Effector CD4-positive, alpha-beta T cell (primary cell): Measurements from ENCODE around the gene MRPS18B.
"Not testable (repeated sequence)": the region's sequence is repeated elsewhere in the genome, so short reads cannot be mapped to it uniquely, and the experiment has no call there.

Source experiments
- DNase-seq: peaks from one replicate; pipeline ENCODE4 v3.0.0-alpha.2; 2020

MRPS18B gene

GRCh38 chr6:30644769-30645168, 27.1 kb downstream of the MRPS18B start:
- no peak for DNase-seq

DNA sequence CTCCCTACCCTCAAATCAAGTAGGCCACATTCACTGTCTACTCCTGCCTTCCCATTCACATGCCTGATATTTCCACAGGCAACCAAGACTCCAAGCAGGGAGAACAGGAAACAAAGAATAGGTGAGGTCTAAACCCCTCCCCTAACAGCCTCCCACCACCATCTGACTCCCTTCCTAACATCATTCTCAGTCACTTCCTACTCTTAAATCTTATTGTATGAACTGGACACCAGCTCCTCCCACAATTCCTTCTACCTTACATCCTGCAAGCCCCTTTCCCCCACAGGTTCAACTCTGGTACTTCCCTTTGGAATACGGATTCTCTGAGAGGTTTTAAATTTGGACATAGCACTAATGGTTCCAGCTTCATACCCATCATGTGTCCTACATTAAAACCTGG, 28.3 kb downstream of the MRPS18B start:
- no peak for DNase-seq

DNA sequence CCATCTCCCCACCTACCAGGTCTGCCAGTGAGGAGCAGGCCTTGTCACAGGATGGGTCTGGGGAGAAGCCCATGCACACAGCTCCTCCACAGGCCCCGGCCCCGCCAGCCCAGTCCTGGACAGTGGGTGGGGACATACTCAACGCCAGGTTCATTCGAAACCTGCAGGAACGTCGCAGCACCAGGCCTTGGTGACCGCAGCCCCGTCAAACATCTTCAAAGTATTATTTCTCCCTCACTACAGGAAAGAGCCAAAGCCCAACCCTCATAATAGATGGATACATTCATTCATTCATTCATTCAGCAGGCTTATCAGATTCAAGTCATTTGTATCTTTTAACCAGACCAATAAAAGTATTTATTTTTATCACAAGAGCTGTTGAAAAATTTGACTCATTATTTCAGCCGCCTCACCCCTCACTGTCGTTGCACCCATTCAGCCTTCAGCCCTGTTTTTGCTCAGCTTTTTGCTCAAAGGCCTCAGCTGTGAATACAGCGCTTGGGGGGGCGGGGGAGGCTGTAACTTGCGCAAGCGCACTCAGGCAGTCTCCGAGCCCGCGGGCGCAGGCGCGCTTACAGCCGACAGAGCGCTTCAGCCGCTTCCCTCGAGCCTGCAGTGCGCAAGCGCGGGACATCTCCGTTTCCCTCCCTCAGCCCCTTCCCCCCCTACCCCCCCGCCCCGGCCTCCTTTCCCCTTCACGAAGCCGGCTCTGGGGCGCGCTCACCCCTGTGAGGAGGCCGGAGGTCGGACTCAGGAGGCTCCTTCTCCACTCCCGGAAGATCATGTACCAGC, 29.0 kb downstream of the MRPS18B start, which contains the start of gene C6orf136:
Gene C6orf136, plus strand, starts transcription at position 684 of the 792 bp plus-strand sequence. Its CDS starts 99 bp downstream, at position 783.
- peak; percentile 91 for DNase-seq

- peak; percentile 57 for DNase-seq
These were observed 29.8 kb downstream of the MRPS18B start for GRCh38 chr6:30647242-30648116.

- no peak for DNase-seq
These were observed 33.5 kb downstream of the MRPS18B start for GRCh38 chr6:30651143-30651542.

- no peak for DNase-seq
These were observed 37.4 kb downstream of the MRPS18B start for GRCh38 chr6:30654798-30655742.

DNA sequence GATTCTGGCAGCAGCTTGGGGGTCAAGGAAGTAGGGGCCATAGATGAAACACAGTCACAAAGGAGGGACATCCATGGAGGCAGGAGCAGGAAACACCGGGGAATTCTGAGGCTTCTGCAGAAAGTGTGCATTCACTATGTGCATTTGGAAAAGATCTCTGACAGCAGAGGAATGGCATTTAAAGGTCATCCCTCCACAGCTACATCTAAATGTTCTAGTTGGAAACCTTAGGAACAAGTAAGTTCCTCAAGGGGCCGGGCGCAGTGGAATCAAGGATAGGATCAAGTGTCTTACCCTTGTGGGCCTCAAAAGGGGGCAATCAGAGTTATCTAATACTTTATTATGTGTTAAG, 38.1 kb downstream of the MRPS18B start:
- DNase-seq = no peak

GRCh38 chr6:30656513-30656912, 38.9 kb downstream of the MRPS18B start:
- no peak for DNase-seq

DNA sequence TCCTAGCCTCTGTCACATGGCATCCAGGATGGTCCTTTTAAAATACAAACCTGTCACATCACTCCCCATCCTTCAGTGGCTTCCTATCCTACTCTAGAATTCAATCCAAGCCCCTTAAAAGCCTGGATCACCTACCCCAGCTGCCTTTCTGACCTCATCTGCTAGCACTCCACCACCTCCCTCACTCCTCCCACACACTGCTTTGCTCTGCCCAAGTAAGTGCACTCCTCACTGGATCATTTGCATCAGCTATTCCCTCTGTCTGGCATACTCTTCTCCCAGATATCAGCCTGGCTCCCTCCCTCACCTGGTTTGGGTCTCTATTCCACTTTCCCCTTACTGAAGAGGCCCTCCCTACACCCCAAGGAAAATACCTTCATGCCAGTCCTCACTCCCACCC, 39.8 kb downstream of the MRPS18B start:
- no peak for DNase-seq

DNA sequence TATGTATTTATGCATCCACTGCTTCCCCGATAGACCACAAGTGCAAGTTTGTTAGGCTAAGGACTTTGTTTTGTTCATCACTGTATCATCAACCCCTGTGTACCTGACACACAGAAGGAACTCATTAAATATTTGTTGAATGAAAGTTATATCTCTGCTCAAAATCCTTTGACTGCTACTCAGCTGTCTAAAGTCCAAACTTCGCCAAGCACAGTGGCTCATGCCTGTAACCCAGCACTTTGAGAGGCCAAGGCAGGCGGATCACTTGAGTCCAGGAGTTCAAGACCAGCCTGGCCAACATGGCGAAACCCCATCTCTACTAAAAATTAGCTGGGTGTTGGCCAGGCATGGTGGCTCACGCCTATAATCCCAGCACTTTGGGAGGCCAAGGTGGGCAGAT, 40.3 kb downstream of the MRPS18B start:
- DNase-seq = not testable (repeated sequence)

DNA sequence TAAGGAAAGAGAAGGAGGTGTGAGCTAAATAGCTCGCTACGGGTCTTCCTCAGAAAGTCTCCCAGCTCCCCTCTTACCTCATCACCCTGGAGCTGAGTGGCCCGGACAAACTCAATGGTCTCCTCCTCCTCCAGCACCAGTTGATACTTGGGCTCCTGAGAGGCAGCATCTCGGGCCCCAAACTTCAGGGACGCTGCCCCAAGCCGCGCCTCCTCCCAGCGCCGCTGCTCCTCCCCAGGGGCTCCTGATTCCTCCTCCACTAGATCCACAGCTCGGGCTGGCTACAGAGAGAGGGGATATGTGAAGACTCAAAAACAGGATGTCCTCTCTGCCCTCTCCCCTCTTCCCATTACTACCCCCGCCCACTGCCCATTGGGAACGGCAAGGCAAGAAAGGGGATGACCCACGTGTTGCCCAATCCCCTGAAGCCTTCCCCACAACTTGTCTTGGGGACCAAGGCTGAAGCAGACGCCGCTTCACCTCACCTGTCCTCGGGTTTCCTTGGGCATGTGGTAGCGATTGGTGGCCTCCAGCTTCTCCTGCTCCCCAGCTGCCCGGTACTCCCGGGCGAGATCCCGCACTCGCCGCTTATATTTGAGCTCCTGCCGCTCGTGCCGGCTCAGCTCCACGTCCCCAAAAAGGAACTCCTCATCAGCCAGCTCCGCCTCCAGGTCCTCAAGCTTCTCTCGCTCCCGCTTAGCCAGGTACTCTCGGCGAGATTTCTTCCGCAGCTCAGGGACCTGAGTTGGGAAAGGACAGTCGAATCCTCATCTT, 47.5 kb downstream of the MRPS18B start:
- no peak for DNase-seq

DNA sequence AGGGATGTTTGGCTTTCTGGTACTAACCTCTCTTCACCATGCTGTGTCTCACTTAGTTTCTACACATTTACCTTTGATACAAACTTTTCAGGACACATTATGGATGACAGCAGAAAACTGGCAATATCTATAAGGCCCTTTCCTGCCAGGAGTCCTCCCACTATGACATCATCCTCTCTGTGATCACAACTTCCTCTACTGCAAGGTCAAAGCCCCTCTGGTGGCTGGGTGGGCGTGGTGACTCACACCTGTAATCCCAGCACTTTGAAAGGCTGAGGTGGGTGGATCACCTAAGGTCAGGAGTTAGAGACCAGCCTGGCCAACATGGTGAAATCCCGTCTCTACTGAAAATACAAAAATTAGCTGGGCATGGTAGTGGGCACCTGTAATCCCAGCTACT, 48.7 kb downstream of the MRPS18B start:
- not testable (repeated sequence) for DNase-seq

DNA sequence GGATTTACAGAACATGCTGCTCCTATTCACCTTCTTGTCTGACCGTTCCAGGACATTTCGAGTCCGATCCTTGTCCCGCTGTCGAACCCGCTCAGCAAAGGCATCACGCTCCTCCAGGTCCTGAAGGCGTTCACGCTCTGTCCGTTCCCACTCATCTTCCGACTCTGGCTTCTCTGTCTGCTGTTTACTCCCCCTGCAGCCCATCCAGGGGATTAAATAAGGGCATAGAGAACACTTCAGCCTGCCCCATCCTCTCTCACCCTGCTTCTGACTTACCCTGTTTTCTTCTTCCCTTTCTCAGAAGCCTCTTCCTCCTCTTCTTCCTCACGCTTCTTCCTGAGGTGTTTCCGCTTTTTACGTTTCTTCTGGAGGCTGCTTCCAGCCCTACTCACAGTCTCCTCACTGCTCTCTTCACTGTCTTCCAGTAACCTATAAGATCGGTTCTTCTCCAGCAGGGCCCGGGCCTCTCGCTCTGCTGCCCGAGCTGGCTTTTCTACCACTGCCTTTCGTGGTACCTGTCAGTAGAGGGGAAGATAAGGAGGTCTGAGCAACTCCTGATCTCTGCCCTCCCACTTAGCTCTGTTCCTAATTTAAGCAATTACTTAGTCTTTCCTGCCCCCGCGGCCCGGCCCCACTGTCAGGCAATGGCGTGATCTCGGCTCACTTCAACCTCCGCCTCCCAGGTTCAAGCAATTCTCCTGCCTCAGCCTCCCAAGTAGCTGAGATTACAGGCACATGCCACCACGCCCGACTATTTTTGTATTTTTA, 53.3 kb downstream of the MRPS18B start:
- no peak for DNase-seq

DNA sequence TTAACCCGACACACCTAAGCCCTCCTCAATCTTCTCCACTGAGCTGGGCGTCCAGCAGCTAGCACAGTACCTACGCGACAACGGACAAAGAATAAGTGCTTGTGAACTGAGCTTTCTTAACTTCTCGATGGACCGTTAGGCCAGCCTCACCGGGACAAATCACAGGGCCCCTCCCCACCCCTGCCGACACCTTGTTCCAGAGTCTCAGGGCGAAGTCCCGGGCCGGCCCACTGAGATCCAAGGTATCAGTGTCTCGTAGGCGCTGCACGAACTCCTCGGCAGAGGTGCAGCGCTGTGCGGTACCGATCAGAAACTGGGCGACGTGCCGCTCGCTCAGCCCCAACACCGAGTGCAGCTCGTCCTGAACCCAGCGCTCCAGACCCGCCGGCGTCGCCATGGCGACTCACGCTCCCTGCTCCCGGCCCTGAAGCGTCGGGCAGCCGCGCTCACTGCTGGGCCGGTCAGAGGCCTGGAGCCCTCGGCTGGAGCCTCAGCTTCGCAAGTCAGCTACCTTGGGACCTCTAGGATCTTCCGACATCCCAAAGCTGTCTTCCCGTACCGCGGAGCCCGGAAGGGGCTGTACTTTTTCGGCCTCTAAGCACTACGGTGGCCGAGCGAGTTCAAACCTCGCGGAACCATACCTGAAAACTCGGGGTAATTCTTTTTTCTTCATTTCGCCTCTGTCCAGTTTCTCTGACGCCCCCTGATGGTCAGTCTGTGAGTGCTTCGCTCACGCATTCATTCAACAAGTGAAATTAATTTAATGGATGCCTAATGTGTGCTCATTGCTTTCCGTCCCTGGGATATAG, 55.0 kb downstream of the MRPS18B start, which contains the start of gene DHX16:
Gene DHX16, minus strand, starts transcription at position 562 of the 809 bp plus-strand sequence. Its CDS starts 165 bp downstream, at position 397.
- DNase-seq = peak; percentile 92
